NCI-H1694 (cell line): Measurements from ENCODE around the gene B4GALT3.

Experiments used
- DNase-seq: peaks from one replicate; lab custom pipeline; 2025; lab: John Stamatoyannopoulos, UW

Gene B4GALT3

GRCh38 chr1:161128591-161129420 lies 48.5 kb downstream of the B4GALT3 start:
- peak; percentile 44 for DNase-seq

GRCh38 chr1:161127649-161128048 lies 49.7 kb downstream of the B4GALT3 start:
- peak; percentile 47 for DNase-seq

- peak; percentile 13 for DNase-seq
These were observed 54.3 kb downstream of the B4GALT3 start for GRCh38 chr1:161122967-161123366.

- DNase-seq = no peak
These were observed 55.5 kb downstream of the B4GALT3 start for GRCh38 chr1:161121834-161122233.
